Measurements from ENCODE around the gene PALB2. TPM values are rescaled to one million over a fixed set of nuclear protein-coding genes. Genes with fewer than 3 reads are reported as not detected.

Gene PALB2
- total RNA-seq, 1 donor from 2014 or later, result 8.5 TPM

DNA sequence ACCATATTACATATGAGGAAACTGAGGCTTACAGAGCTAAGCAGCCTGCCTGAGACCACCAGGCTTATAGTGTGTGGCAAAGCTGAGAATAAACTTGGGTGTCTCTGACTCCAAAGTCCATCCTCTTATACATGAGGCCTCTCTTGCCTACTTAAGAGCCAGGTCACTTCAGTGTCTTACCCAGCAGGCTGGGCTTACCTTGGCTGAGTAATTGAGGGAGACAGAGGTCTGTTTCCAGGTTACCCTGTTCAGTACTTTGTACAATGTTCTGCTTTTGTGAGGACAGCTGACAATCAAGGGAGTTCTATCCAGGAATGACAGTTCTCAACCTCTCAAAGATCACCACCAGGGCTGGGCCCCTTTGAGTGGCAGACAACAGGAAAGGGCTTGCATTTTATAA, 59.3 kb downstream of the PALB2 start:
- TF ChIP-seq, protein P1, sequence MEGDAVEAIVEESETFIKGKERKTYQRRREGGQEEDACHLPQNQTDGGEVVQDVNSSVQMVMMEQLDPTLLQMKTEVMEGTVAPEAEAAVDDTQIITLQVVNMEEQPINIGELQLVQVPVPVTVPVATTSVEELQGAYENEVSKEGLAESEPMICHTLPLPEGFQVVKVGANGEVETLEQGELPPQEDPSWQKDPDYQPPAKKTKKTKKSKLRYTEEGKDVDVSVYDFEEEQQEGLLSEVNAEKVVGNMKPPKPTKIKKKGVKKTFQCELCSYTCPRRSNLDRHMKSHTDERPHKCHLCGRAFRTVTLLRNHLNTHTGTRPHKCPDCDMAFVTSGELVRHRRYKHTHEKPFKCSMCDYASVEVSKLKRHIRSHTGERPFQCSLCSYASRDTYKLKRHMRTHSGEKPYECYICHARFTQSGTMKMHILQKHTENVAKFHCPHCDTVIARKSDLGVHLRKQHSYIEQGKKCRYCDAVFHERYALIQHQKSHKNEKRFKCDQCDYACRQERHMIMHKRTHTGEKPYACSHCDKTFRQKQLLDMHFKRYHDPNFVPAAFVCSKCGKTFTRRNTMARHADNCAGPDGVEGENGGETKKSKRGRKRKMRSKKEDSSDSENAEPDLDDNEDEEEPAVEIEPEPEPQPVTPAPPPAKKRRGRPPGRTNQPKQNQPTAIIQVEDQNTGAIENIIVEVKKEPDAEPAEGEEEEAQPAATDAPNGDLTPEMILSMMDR (conservative IDR thresholded peaks at IDR 0.05; ENCODE audit: low read depth, low read length), result no peak
- no peak for DNase-seq (ENCODE audit: low read depth)
- H3K4me3 ChIP-seq (ENCODE audit: low read depth, low read length), result no peak overlapping the region

DNA sequence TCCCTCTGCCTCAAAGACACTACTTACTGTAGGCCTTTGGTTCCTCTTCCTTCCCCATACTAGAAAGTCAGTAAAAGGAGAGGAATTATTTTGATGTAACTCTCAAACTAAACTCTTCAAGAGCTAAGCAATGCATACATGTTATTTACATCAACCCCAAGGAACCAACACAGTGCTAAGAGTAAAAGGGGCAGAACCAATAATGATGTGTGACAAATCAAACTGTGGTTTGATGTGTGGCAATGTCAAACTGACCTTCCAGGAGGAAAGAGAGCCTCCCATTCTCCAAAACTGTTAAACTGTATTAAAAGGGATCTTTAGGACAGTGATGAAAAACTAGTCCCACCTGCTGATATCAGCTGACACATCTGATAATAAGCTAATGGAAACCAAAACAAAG, 60.7 kb downstream of the PALB2 start:
- no peak overlapping the region for H3K4me3 ChIP-seq (ENCODE audit: low read depth, low read length)
- no peak for DNase-seq (ENCODE audit: low read depth)
- TF ChIP-seq, protein P1 (conservative IDR thresholded peaks at IDR 0.05; ENCODE audit: low read depth, low read length), result no peak

DNA sequence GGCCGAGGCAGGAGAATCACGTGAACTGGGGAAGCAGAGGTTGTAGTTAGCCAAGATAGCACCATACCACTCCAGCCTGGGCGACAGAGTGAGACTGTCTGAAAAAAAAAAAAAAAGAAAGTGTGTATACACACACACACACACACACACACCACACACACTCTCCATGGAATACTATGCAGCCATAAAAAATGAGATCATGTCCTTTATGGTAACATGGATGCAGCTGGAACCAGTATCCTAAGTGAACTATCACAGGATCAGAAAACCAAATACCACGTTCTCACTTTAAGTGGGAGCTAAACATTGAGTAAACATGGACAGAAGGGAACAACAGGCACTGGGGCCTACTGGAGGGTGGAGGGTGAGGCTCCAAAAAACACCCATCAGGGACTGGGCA, 61.7 kb downstream of the PALB2 start:
- TF ChIP-seq, protein P1 (conservative IDR thresholded peaks at IDR 0.05; ENCODE audit: low read depth, low read length), result no peak
- no peak for DNase-seq (ENCODE audit: low read depth)
- no peak overlapping the region for H3K4me3 ChIP-seq (ENCODE audit: low read depth, low read length)

DNA sequence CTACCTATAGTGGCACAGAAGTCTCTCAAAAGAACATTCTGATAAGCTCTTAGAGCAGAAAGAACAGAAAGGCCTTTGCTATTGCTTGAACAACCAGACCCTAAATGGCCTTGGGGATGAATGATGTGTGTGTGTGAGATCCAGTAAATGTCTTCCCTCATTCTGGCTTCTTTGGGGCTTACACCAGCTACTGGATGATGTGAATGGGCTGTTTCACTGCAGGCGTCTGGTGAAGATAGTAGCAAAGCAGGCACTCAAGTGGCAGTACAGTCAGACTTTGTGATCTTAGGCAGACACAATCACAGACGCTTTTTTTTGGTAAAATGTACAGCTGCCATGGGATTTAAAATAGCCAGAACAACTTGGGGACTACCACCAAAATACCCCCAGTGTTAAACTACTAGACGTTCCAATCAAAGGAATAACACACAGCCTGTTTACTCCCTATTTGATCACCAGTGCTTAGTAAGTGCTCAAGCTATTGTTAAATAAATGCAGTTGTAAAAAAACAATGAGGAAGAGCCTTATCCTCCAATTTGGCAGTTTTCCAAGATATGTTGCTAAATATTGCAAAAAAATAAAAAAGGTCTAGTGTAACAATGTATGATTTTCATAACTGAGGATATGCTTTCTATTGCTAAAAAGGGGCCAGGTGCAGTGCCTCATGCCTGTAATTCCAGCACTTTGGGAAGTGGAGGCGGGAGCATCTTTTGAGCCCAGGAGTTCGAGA, 62.8 kb downstream of the PALB2 start:
- no peak overlapping the region for H3K4me3 ChIP-seq (ENCODE audit: low read depth, low read length)
- no peak for DNase-seq (ENCODE audit: low read depth)
- TF ChIP-seq, protein P1 (conservative IDR thresholded peaks at IDR 0.05; ENCODE audit: low read depth, low read length), result no peak

DNA sequence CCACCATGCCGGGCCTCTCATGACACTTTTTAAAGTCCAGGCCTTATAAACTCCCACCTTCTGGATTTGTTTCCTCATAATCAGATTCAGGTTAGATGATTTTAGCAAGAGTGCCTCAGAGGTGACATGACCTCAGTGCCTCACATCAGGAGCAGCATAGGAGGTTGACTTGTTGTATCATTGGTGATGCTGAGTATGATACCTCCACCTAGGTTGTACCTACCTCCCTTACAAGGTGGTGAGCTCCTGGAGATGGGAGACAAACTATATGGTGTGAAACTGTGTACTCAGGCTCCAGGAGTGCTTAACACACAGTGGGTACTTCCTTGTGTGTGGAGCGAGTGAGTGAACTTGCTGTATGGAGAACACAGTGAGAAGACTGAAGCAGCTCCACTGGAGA, 63.6 kb downstream of the PALB2 start:
- TF ChIP-seq, protein P1 (conservative IDR thresholded peaks at IDR 0.05; ENCODE audit: low read depth, low read length), result no peak
- DNase-seq (ENCODE audit: low read depth), result no peak

DNA sequence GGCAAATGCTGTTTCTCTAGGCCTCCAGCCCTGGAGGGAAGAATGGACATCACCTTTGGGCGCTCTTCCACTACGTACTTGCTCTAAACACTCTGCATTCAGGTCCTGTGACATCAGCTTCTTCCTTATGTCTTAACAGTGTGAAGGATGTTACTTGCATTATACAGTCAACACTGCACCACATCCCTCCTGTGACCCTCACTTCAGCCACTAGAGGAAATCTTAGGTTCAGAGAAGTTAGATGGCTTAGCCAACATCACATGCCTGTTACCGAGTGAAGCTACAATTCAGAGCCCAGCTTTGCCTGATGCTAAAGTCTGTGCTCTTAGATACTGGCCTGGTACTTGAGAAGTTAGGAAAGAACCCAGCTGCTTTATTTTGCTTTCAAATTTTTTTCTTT, 65.3 kb downstream of the PALB2 start:
- DNase-seq (ENCODE audit: low read depth), result no peak
- H3K4me3 ChIP-seq (ENCODE audit: low read depth, low read length), result no peak overlapping the region
- TF ChIP-seq, protein P1 (conservative IDR thresholded peaks at IDR 0.05; ENCODE audit: low read depth, low read length), result no peak

More for the DNA sequence above, 63.6 kb downstream of the PALB2 start:
- no peak overlapping the region for H3K4me3 ChIP-seq (ENCODE audit: low read depth, low read length)

DNA sequence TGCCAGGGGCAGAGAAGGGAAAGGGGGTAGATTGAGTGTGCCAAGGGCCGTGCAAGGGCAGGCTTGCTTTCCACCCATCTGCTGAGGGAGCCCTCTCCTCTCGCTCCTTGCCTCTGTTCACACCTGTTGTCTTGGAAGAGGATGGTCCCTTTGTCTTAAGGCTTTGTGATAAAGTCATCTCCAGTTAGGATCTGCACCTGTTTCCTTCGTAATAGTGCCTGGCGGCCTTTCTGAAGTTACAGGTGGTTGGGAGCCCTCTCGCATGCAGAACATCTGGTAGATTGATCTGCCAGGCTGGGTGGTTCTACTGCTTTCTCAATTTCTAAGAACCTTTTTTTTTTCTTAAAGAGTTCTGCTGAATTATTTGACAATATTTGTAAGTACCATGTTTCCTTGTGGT, 67.3 kb downstream of the PALB2 start:
- TF ChIP-seq, protein P1 (conservative IDR thresholded peaks at IDR 0.05; ENCODE audit: low read depth, low read length), result no peak
- H3K4me3 ChIP-seq (ENCODE audit: low read depth, low read length), result no peak overlapping the region
- DNase-seq (ENCODE audit: low read depth), result no peak
